ENCODE results near the gene ROR2. TPM values are rescaled to one million over a fixed set of nuclear protein-coding genes. Genes with fewer than 3 reads are reported as not detected.

ROR2 gene
- total and polyA plus RNA-seq, 2 experiments from 2014 or later, result 8.1 to 18.8 TPM

- TF ChIP-seq ZNF462 (CRISPR knock-in tag; IDR thresholded peaks at IDR 0.05) (no peak), ZNF114 (CRISPR knock-in tag; IDR thresholded peaks at IDR 0.05) (no peak), JUNB (IDR thresholded peaks at IDR 0.05; ENCODE audit: unreplicated experiment) (no peak), CREB1 (CRISPR knock-in tag; IDR thresholded peaks at IDR 0.05; ENCODE audit: low read depth) (no peak)
Observed at GRCh38 chr9:91625331-91625730, 324.7 kb downstream of the ROR2 start (continued).

- H2AFZ ChIP-seq, result no peak overlapping the region
- Mint-ChIP-seq H3K36me3 (ENCODE audit: low read depth) (no peaks in the 10 kb centered on the region), H3K27me3 (ENCODE audit: insufficient read depth, low read depth, poor library complexity) (no peaks in the 10 kb centered on the region), H3K27ac (no peak overlapping the region), H3K9me3 (no peaks in the 10 kb centered on the region; the same call in 2 of the 3 replicates), H3K4me3 (no peak overlapping the region), H3K4me1 (peaks cover under 1% of the 10 kb centered on the region; the same call in 2 of the 3 replicates)
- no peaks in the 10 kb centered on the region for H3K27me3 ChIP-seq (ENCODE audit: insufficient read depth)
- no peaks in the 10 kb centered on the region for H3K4me1 ChIP-seq (ENCODE audit: insufficient read depth)
- H3K9me2 ChIP-seq (ENCODE audit: insufficient read depth), result 0 out of 2 replicates have a peak, but pooled peaks cover 4% of the 10 kb centered on the region
- no peaks in the 10 kb centered on the region for H3K79me2 ChIP-seq (replicated peaks; ENCODE audit: insufficient read depth)
- no peak for DNase-seq (ENCODE audit: low spot score)
- no peak for ATAC-seq
- H3K36me3 ChIP-seq (ENCODE audit: insufficient read depth), result no peaks in the 10 kb centered on the region
- H3F3A ChIP-seq (replicated peaks; ENCODE audit: low read depth), result no peaks in the 10 kb centered on the region
- no peak overlapping the region for H3K4me2 ChIP-seq
- H3K4me3 ChIP-seq, result no peak overlapping the region
- no peak overlapping the region for H3K27ac ChIP-seq (ENCODE audit: low read depth)
- no peaks in the 10 kb centered on the region for H4K20me1 ChIP-seq (replicated peaks; ENCODE audit: insufficient read depth)
- TF ChIP-seq REST (IDR thresholded peaks at IDR 0.05; ENCODE audit: unreplicated experiment) (no peak), ZNF114 (CRISPR knock-in tag; IDR thresholded peaks at IDR 0.05) (no peak), NANOG (IDR thresholded peaks at IDR 0.05; ENCODE audit: borderline replicate concordance) (no peak), ZNF462 (CRISPR knock-in tag; IDR thresholded peaks at IDR 0.05) (no peak)
Observed at GRCh38 chr9:91623004-91623403, 327.0 kb downstream of the ROR2 start.

Data from GM23338 (cell line).